GM23338 (cell line): Measurements from ENCODE around the gene CATSPER3. TPM values are rescaled to one million over a fixed set of nuclear protein-coding genes. Genes with fewer than 3 reads are reported as not detected.

Experiments used
- ATAC-seq: fragments of 200-7000 bp; cut with Tn5 transposase; 3 replicates; pipeline ENCODE4 v1.9.1; 2020
- DNase-seq: peaks from one replicate; pipeline ENCODE4 v3.0.0-alpha.2; 2015; ENCODE audit warnings: low spot score
- H2AFZ ChIP-seq: fragments of 200-600 bp; sonication (generic); 2 replicates; pipeline ENCODE4 v1.8.0; 2016; ENCODE audit warnings: antibody characterized with exemption, mild to moderate bottlenecking, moderate library complexity
- H3F3A ChIP-seq: fragments of 200-600 bp; sonication (generic); replicated peaks from 2 replicates; pipeline ENCODE4 v1.8.0; 2017; ENCODE audit warnings: antibody characterized with exemption, mixed run types, low read depth
- H3K27ac ChIP-seq: fragments of 200-600 bp; sonication (generic); 2 replicates; pipeline ENCODE4 v1.6.1; 2016; ENCODE audit warnings: low read depth
- H3K27me3 ChIP-seq: fragments of 200-600 bp; sonication (generic); 2 replicates; pipeline ENCODE4 v1.8.0; 2016; ENCODE audit warnings: mild to moderate bottlenecking, mixed run types, moderate library complexity; ENCODE audit not compliant: insufficient read depth
- H3K36me3 ChIP-seq: fragments of 200-600 bp; sonication (generic); 2 replicates; pipeline ENCODE4 v1.8.0; 2016; ENCODE audit warnings: mild to moderate bottlenecking; ENCODE audit not compliant: insufficient read depth
- H3K4me1 ChIP-seq: fragments of 200-600 bp; sonication (generic); 2 replicates; pipeline ENCODE4 v1.8.0; 2016; ENCODE audit warnings: mild to moderate bottlenecking, moderate library complexity; ENCODE audit not compliant: insufficient read depth
- H3K4me2 ChIP-seq: fragments of 200-600 bp; sonication (generic); 2 replicates; pipeline ENCODE4 v1.7.1; 2017; ENCODE audit warnings: mixed run types
- H3K4me3 ChIP-seq: fragments of 200-600 bp; sonication (generic); 2 replicates; pipeline ENCODE4 v1.6.1; 2016; ENCODE audit warnings: mixed run types
- H3K79me2 ChIP-seq: fragments of 200-600 bp; sonication (generic); replicated peaks from 2 replicates; pipeline ENCODE4 v1.8.0; 2017; ENCODE audit warnings: mild to moderate bottlenecking; ENCODE audit not compliant: insufficient read depth
- H3K9me2 ChIP-seq: fragments of 200-600 bp; sonication (generic); 2 replicates; pipeline ENCODE4 v1.8.0; 2017; ENCODE audit not compliant: insufficient read depth
- H4K20me1 ChIP-seq: fragments of 200-600 bp; sonication (generic); replicated peaks from 2 replicates; pipeline ENCODE4 v1.8.0; 2017; ENCODE audit warnings: mild to moderate bottlenecking; ENCODE audit not compliant: insufficient read depth
- H3K27ac Mint-ChIP-seq: 2 replicates; pipeline ENCODE4 v1.8.0; 2020; ENCODE audit warnings: inconsistent platforms, mild to moderate bottlenecking, moderate library complexity, mixed read lengths
- H3K27me3 Mint-ChIP-seq: 3 replicates; pipeline ENCODE4 v1.8.0; 2022; ENCODE audit warnings: low read depth, mild to moderate bottlenecking, moderate library complexity, mixed read lengths, inconsistent platforms; ENCODE audit not compliant: insufficient read depth, poor library complexity
- H3K36me3 Mint-ChIP-seq: 3 replicates; pipeline ENCODE4 v1.8.0; 2021; ENCODE audit warnings: low read depth, mild to moderate bottlenecking, inconsistent platforms, moderate library complexity, mixed read lengths
- H3K4me1 Mint-ChIP-seq: 3 replicates; pipeline ENCODE4 v1.8.0; 2020; ENCODE audit warnings: mild to moderate bottlenecking, inconsistent platforms, mixed read lengths
- H3K4me3 Mint-ChIP-seq: 3 replicates; pipeline ENCODE4 v1.8.0; 2021; ENCODE audit warnings: moderate library complexity, mild to moderate bottlenecking, inconsistent platforms, mixed read lengths
- H3K9me3 Mint-ChIP-seq: 3 replicates; pipeline ENCODE4 v1.8.0; 2020; ENCODE audit warnings: moderate library complexity, mild to moderate bottlenecking, inconsistent platforms, mixed read lengths
- CREB1 ChIP-seq: fragments of 250-450 bp; sonication (Bioruptor Pico); IDR thresholded peaks from 2 replicates; pipeline ENCODE4 v1.5.0; 2020; ENCODE audit warnings: low read depth, mild to moderate bottlenecking, moderate library complexity
- EZH2 ChIP-seq: fragments of 200-600 bp; sonication (generic); IDR thresholded peaks from one replicate; pipeline ENCODE4 v1.8.0; 2017; ENCODE audit warnings: antibody characterized with exemption, mild to moderate bottlenecking, low read depth; ENCODE audit not compliant: unreplicated experiment
- EZH2phosphoT487 ChIP-seq: fragments of 200-600 bp; sonication (generic); IDR thresholded peaks from one replicate; pipeline ENCODE4 v1.8.1; 2018; ENCODE audit warnings: antibody characterized with exemption; ENCODE audit not compliant: unreplicated experiment
- JUNB ChIP-seq: IDR thresholded peaks from one replicate; pipeline ENCODE4 v1.6.1; 2016; ENCODE audit warnings: antibody characterized with exemption; ENCODE audit not compliant: unreplicated experiment
- NANOG ChIP-seq: IDR thresholded peaks from 2 replicates; pipeline ENCODE4 v1.6.1; 2016; ENCODE audit warnings: antibody characterized with exemption, borderline replicate concordance
- POLR2AphosphoS5 ChIP-seq: IDR thresholded peaks from 2 replicates; pipeline ENCODE4 v1.6.1; 2016; ENCODE audit warnings: antibody characterized with exemption, low read depth
- STAT1 ChIP-seq: IDR thresholded peaks from one replicate; pipeline ENCODE4 v1.6.1; 2016; ENCODE audit warnings: antibody characterized with exemption; ENCODE audit not compliant: unreplicated experiment
- ZNF114 ChIP-seq: fragments of 250-450 bp; sonication (Bioruptor Pico); IDR thresholded peaks from 2 replicates; pipeline ENCODE4 v1.5.0; 2020; ENCODE audit warnings: mild to moderate bottlenecking, moderate library complexity
- ZNF331 ChIP-seq: fragments of 250-450 bp; sonication (Bioruptor Pico); IDR thresholded peaks from 2 replicates; pipeline ENCODE4 v1.5.0; 2020; ENCODE audit warnings: low read depth, mild to moderate bottlenecking, moderate library complexity
- polyA plus RNA-seq: library from polyadenylated mRNA; unstranded; fragments of >200 nt; fragmentation: Nextera tagmentation; extraction: Ambion mirVana; gene quantifications from 2 replicates; pipeline ENCODE4 v1.2.1, GENCODE V29; 2016
- total RNA-seq: library from RNA; depleted of rRNA; stranded (reverse); fragments of >200 nt; shearing (Covaris generic); gene quantifications from 2 replicates; pipeline ENCODE4 v1.2.3, GENCODE V29; 2014
- TF ChIP-seq, protein P1 (sequence below): IDR thresholded peaks from one replicate; pipeline ENCODE4 v1.6.1; 2018; ENCODE audit warnings: antibody characterized with exemption; ENCODE audit not compliant: unreplicated experiment
- TF ChIP-seq, protein P2 (sequence below): fragments of 250-450 bp; sonication (Bioruptor Pico); IDR thresholded peaks from 2 replicates; pipeline ENCODE4 v1.5.0; 2020; ENCODE audit warnings: mild to moderate bottlenecking, moderate library complexity
- TF ChIP-seq, protein P3 (sequence below): IDR thresholded peaks from 2 replicates; pipeline ENCODE4 v1.6.1; 2016; ENCODE audit warnings: antibody characterized with exemption
- TF ChIP-seq, protein P4 (sequence below), 2 experiments: fragments of 200-600 bp in 1 of 2; sonication (generic) in 1 of 2; conservative IDR thresholded peaks; 2 replicates each; pipeline versions ENCODE4 v1.5.1 to v1.6.1; 2016 to 2017; ENCODE audit warnings: antibody characterized with exemption in 2 of 2, low read depth in 2 of 2, mild to moderate bottlenecking in 2 of 2, moderate library complexity in 1 of 2

CATSPER3 gene
- total and polyA plus RNA-seq, 2 experiments from 2014 or later, result 0.19 TPM; not detected in 1

GRCh38 chr5:135051399-135051798 lies 83.7 kb downstream of the CATSPER3 start:
- Histone ChIP-seq H3K27ac (no peak overlapping the region), H3K79me2 (no peaks in the 10 kb centered on the region), H3K4me1 (no peaks in the 10 kb centered on the region), H3F3A (no peaks in the 10 kb centered on the region), H3K36me3 (no peaks in the 10 kb centered on the region), H3K4me2 (no peak overlapping the region), H2AFZ (no peak overlapping the region), H3K9me2 (no peaks in the 10 kb centered on the region), H3K27me3 (peaks cover 64% of the 10 kb centered on the region), H3K4me3 (no peak overlapping the region), H4K20me1 (peaks cover 7% of the 10 kb centered on the region; the same call in 1 of the 2 replicates)
- no peak for ATAC-seq
- peaks cover 59% of the 10 kb centered on the region for H3K27me3 Mint-ChIP-seq
- no peak overlapping the region; the same call in 2 of the 3 replicates for H3K4me3 Mint-ChIP-seq
- TF ChIP-seq ZNF114 (CRISPR knock-in tag) (no peak), ZNF331 (CRISPR knock-in tag) (no peak), JUNB (no peak), EZH2phosphoT487 (no peak), EZH2 (no peak), CREB1 (CRISPR knock-in tag) (no peak), POLR2AphosphoS5 (no peak), NANOG (no peak), STAT1 (no peak)
- TF ChIP-seq, protein P1, sequence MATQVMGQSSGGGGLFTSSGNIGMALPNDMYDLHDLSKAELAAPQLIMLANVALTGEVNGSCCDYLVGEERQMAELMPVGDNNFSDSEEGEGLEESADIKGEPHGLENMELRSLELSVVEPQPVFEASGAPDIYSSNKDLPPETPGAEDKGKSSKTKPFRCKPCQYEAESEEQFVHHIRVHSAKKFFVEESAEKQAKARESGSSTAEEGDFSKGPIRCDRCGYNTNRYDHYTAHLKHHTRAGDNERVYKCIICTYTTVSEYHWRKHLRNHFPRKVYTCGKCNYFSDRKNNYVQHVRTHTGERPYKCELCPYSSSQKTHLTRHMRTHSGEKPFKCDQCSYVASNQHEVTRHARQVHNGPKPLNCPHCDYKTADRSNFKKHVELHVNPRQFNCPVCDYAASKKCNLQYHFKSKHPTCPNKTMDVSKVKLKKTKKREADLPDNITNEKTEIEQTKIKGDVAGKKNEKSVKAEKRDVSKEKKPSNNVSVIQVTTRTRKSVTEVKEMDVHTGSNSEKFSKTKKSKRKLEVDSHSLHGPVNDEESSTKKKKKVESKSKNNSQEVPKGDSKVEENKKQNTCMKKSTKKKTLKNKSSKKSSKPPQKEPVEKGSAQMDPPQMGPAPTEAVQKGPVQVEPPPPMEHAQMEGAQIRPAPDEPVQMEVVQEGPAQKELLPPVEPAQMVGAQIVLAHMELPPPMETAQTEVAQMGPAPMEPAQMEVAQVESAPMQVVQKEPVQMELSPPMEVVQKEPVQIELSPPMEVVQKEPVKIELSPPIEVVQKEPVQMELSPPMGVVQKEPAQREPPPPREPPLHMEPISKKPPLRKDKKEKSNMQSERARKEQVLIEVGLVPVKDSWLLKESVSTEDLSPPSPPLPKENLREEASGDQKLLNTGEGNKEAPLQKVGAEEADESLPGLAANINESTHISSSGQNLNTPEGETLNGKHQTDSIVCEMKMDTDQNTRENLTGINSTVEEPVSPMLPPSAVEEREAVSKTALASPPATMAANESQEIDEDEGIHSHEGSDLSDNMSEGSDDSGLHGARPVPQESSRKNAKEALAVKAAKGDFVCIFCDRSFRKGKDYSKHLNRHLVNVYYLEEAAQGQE, result no peak
- TF ChIP-seq, protein P2, sequence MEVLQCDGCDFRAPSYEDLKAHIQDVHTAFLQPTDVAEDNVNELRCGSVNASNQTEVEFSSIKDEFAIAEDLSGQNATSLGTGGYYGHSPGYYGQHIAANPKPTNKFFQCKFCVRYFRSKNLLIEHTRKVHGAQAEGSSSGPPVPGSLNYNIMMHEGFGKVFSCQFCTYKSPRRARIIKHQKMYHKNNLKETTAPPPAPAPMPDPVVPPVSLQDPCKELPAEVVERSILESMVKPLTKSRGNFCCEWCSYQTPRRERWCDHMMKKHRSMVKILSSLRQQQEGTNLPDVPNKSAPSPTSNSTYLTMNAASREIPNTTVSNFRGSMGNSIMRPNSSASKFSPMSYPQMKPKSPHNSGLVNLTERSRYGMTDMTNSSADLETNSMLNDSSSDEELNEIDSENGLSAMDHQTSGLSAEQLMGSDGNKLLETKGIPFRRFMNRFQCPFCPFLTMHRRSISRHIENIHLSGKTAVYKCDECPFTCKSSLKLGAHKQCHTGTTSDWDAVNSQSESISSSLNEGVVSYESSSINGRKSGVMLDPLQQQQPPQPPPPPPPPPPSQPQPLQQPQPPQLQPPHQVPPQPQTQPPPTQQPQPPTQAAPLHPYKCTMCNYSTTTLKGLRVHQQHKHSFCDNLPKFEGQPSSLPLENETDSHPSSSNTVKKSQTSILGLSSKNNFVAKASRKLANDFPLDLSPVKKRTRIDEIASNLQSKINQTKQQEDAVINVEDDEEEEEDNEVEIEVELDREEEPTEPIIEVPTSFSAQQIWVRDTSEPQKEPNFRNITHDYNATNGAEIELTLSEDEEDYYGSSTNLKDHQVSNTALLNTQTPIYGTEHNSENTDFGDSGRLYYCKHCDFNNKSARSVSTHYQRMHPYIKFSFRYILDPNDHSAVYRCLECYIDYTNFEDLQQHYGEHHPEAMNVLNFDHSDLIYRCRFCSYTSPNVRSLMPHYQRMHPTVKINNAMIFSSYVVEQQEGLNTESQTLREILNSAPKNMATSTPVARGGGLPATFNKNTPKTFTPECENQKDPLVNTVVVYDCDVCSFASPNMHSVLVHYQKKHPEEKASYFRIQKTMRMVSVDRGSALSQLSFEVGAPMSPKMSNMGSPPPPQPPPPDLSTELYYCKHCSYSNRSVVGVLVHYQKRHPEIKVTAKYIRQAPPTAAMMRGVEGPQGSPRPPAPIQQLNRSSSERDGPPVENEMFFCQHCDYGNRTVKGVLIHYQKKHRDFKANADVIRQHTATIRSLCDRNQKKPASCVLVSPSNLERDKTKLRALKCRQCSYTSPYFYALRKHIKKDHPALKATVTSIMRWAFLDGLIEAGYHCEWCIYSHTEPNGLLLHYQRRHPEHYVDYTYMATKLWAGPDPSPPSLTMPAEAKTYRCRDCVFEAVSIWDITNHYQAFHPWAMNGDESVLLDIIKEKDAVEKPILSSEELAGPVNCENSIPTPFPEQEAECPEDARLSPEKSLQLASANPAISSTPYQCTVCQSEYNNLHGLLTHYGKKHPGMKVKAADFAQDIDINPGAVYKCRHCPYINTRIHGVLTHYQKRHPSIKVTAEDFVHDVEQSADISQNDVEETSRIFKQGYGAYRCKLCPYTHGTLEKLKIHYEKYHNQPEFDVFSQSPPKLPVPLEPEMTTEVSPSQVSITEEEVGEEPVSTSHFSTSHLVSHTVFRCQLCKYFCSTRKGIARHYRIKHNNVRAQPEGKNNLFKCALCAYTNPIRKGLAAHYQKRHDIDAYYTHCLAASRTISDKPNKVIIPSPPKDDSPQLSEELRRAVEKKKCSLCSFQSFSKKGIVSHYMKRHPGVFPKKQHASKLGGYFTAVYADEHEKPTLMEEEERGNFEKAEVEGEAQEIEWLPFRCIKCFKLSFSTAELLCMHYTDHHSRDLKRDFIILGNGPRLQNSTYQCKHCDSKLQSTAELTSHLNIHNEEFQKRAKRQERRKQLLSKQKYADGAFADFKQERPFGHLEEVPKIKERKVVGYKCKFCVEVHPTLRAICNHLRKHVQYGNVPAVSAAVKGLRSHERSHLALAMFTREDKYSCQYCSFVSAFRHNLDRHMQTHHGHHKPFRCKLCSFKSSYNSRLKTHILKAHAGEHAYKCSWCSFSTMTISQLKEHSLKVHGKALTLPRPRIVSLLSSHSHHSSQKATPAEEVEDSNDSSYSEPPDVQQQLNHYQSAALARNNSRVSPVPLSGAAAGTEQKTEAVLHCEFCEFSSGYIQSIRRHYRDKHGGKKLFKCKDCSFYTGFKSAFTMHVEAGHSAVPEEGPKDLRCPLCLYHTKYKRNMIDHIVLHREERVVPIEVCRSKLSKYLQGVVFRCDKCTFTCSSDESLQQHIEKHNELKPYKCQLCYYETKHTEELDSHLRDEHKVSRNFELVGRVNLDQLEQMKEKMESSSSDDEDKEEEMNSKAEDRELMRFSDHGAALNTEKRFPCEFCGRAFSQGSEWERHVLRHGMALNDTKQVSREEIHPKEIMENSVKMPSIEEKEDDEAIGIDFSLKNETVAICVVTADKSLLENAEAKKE (CRISPR knock-in tag), result no peak
- TF ChIP-seq, protein P3, sequence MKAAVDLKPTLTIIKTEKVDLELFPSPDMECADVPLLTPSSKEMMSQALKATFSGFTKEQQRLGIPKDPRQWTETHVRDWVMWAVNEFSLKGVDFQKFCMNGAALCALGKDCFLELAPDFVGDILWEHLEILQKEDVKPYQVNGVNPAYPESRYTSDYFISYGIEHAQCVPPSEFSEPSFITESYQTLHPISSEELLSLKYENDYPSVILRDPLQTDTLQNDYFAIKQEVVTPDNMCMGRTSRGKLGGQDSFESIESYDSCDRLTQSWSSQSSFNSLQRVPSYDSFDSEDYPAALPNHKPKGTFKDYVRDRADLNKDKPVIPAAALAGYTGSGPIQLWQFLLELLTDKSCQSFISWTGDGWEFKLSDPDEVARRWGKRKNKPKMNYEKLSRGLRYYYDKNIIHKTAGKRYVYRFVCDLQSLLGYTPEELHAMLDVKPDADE, result no peak
- TF ChIP-seq, protein P4, sequence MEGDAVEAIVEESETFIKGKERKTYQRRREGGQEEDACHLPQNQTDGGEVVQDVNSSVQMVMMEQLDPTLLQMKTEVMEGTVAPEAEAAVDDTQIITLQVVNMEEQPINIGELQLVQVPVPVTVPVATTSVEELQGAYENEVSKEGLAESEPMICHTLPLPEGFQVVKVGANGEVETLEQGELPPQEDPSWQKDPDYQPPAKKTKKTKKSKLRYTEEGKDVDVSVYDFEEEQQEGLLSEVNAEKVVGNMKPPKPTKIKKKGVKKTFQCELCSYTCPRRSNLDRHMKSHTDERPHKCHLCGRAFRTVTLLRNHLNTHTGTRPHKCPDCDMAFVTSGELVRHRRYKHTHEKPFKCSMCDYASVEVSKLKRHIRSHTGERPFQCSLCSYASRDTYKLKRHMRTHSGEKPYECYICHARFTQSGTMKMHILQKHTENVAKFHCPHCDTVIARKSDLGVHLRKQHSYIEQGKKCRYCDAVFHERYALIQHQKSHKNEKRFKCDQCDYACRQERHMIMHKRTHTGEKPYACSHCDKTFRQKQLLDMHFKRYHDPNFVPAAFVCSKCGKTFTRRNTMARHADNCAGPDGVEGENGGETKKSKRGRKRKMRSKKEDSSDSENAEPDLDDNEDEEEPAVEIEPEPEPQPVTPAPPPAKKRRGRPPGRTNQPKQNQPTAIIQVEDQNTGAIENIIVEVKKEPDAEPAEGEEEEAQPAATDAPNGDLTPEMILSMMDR (conservative IDR thresholded peaks at IDR 0.05; ENCODE audit: low read depth in 2 of 2), result no peak
- no peak overlapping the region for H3K27ac Mint-ChIP-seq
- peaks cover 14% of the 10 kb centered on the region for H3K4me1 Mint-ChIP-seq
- DNase-seq, result no peak
- H3K36me3 Mint-ChIP-seq, result no peaks in the 10 kb centered on the region
- H3K9me3 Mint-ChIP-seq, result no peaks in the 10 kb centered on the region; the same call in 2 of the 3 replicates
